ENCODE measurements around the gene ZMAT5. TPM values are rescaled to one million over a fixed set of nuclear protein-coding genes. Genes with fewer than 3 reads are reported as not detected.
A peak's percentile ranks its signal among the peaks of the same experiment; 100 is the strongest.

ZMAT5 gene
- total RNA-seq, 4 donors from 2014 or later = 17.2 to 30.1 (median 21.8) TPM

DNA sequence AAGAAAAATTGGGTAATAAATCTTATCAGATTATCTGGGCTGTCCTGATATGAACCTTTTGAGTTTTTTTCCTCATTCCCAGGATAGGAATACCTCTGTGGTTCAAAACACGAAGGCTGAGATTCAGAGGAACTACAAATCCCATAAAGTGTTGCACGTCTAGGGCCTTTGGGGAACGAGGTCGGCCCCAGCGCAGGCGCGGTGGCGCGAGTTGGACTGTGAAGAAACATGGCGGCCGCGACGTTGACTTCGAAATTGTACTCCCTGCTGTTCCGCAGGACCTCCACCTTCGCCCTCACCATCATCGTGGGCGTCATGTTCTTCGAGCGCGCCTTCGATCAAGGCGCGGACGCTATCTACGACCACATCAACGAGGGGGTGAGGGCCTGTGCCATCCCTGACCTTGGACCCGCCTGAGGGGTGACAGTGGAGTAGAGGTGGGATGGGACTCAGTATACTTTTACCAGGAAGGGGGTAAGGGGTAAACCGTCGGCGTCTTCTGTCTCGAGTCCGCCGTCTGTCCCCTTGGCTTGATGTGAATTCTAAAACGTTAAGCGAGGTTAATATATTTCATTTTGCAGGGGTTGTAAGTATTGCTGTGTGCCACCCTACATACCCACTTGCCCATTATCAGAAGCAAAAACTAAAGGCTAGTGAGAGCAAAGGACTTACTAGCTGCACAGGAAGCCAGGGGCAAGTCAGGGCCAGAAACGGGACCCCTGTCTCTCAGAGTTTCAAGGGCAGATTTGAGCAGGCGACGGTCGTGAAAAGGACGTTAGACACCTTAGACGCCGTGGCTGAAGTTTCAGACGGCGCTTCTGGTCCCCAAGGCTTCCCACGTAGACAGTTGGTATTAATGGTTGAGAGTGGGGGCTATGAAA lies 604 bp upstream of the ZMAT5 start, which contains the start of gene UQCR10:
TSS of gene UQCR10 (plus strand) at position 199 of the 881 bp plus-strand sequence. CDS start at position 229, 30 bp downstream.
- TF ChIP-seq POLR2A (IDR thresholded peaks at IDR 0.05) = no peak
- TF ChIP-seq, protein P1, sequence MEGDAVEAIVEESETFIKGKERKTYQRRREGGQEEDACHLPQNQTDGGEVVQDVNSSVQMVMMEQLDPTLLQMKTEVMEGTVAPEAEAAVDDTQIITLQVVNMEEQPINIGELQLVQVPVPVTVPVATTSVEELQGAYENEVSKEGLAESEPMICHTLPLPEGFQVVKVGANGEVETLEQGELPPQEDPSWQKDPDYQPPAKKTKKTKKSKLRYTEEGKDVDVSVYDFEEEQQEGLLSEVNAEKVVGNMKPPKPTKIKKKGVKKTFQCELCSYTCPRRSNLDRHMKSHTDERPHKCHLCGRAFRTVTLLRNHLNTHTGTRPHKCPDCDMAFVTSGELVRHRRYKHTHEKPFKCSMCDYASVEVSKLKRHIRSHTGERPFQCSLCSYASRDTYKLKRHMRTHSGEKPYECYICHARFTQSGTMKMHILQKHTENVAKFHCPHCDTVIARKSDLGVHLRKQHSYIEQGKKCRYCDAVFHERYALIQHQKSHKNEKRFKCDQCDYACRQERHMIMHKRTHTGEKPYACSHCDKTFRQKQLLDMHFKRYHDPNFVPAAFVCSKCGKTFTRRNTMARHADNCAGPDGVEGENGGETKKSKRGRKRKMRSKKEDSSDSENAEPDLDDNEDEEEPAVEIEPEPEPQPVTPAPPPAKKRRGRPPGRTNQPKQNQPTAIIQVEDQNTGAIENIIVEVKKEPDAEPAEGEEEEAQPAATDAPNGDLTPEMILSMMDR (IDR thresholded peaks at IDR 0.05) = no peak
- DNase-seq (ENCODE audit: low spot score in 2 of 2) = peak; percentile 89 to 98
- intact Hi-C loops (cut with DNase I; ENCODE audit: low total_unique reads) = no loop called here
- 1% methylated on average over 46 of the region's 46 CpGs for WGBS, 2 donors
- peak within 1 kb of the TSS; percentile 82 for H3K4me3 ChIP-seq (ENCODE audit: low read depth, poor library complexity, severe bottlenecking)

DNA sequence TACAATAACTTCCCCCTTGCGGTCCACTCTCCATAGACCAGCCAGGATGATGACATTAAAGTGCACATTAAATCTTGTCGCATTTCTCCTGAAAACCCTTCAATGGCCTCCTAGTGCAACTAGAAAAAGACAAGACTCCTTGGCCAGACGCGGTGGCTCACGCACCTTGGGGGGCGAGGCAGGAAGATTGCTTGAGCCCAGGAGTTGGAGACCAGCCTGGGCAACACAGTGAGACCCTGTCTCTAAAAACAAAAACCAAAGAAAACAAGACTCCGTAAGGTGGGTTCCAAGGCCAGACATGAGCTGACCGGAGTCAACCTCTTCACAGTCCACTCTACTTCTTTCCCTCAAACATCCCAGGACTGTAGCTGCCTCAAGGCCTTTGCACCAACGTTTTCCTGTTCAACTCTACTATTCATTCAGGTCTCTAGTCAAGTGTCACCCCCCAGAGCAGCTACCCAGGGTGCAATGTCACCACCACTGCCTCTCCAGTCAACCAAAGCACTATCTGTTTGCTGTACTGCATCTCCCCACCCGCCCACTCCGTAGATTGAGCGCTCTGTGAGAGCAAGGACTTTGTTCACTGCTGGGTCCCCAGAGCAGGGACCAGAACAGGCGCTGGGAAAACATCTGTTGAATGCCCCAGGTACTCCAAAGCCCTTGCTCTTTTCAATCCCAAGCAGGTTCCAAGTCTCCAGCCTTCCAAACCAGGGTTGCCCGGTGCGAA lies 739 bp downstream of the ZMAT5 start:
- intact Hi-C loops (cut with DNase I; ENCODE audit: low total_unique reads) = no loop called here
- WGBS, 2 donors = 53 to 54% methylated on average over 15 of the region's 15 CpGs
- no peak for TF ChIP-seq POLR2A (IDR thresholded peaks at IDR 0.05)
- TF ChIP-seq, protein P1 (IDR thresholded peaks at IDR 0.05) = no peak
- peak overlapping the region; percentile 82 for H3K4me3 ChIP-seq (ENCODE audit: low read depth, poor library complexity, severe bottlenecking)
- no peak for DNase-seq (ENCODE audit: low spot score in 2 of 2)

DNA sequence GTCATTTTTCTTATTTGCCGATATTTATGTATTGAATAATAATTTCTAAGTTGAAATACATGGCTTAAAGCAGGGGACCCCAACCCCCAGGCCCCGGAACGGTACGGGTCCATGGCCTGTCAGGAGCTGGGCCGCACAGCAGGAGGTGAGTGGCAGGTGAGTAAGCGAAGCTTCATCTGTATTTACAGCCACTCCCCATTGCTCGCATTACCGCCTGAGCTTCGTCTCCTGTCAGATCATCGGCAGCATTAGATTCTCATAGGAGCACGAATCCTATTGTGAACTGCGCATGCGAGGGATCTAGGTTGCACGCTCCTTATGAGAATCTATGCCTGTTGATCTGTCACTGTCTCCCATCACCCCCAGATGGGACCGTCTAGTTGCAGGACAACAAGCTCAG lies 4.5 kb downstream of the ZMAT5 start:
- intact Hi-C loops (cut with DNase I; ENCODE audit: low total_unique reads) = no loop called here
- no peak for DNase-seq (ENCODE audit: low spot score in 2 of 2)
- no peak overlapping the region for H3K4me3 ChIP-seq (ENCODE audit: low read depth, poor library complexity, severe bottlenecking)
- TF ChIP-seq, protein P1 (IDR thresholded peaks at IDR 0.05) = no peak
- TF ChIP-seq POLR2A (IDR thresholded peaks at IDR 0.05) = no peak
- WGBS, 2 donors = 86 to 93% methylated on average over 15 of the region's 15 CpGs

DNA sequence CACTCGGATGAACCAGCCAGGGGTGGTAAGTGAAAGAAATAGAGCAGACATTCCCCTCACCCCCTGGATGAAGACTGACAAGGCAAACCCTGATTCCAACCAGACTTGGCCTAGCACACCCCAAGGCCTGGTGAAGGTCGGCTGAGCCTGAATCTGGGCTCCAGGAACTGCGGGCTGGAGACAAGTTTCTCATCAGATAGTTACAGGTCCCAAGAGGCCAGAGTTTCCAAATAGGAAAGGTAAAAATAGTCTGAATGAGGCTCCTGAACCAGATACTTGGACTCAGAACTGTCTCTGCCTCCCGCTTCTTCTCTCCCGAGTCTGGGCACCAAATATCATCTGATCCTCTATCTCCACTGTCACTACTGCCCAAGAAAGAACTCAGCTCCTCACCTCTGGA lies 7.8 kb downstream of the ZMAT5 start:
- DNase-seq (ENCODE audit: low spot score in 2 of 2) = no peak
- WGBS, 2 donors = 75 to 84% methylated on average over 5 of the region's 5 CpGs
- H3K4me3 ChIP-seq (ENCODE audit: low read depth, poor library complexity, severe bottlenecking) = no peak overlapping the region
- intact Hi-C loops (cut with DNase I; ENCODE audit: low total_unique reads) = no loop called here
- TF ChIP-seq POLR2A (IDR thresholded peaks at IDR 0.05) = no peak
- TF ChIP-seq, protein P1 (IDR thresholded peaks at IDR 0.05) = no peak

DNA sequence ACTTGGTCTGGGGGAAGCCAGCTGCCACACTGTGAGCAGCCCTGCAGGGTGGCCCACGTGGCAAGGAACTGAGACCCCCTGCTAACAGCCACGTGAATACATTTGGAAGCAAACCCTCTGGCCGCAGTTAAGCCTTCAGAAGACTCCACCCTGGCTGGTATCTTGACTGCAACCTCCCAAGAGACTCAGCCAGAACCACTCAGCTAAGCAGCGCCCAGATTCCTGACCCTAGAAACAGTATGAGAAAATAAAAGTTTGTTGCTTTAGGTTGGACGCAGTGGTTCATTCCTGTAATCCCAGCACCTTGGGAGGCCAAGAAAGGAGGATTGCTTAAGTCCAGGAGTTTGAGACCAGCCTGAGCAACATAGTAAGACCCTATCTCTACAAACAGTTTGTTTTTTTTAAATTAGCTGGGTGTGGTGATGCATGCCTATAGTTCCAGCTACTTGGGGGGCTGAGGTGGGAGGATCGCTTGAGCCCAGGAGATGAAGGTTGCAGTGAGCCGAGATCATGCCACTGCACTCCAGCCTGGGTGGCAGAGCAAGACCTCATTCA lies 8.7 kb downstream of the ZMAT5 start:
- H3K4me3 ChIP-seq (ENCODE audit: low read depth, poor library complexity, severe bottlenecking) = no peak overlapping the region
- TF ChIP-seq POLR2A (IDR thresholded peaks at IDR 0.05) = no peak
- TF ChIP-seq, protein P1 (IDR thresholded peaks at IDR 0.05) = no peak
- WGBS, 2 donors = 67 to 76% methylated on average over 7 of the region's 7 CpGs
- no peak for DNase-seq (ENCODE audit: low spot score in 2 of 2)
- intact Hi-C loops (cut with DNase I; ENCODE audit: low total_unique reads) = no loop called here
